HL-60/S4 treated with phorbol 12-myristate 13-acetate at 8.2 ng/mL for 4 days and 3 days (cell line): ENCODE measurements around the gene EMP3.

Experiments used
- in situ Hi-C: fragments of 300-500 bp; cut with MboI; formaldehyde crosslinking; loops from 2 replicates; pipeline ENCODE4 v1.15.0; 2022; ENCODE audit warnings: low sequenced_read_pairs

EMP3 gene

GRCh38 chr19:48342841-48343540, 17.6 kb downstream of the EMP3 start:
- in situ Hi-C loops: no loop called here

DNA sequence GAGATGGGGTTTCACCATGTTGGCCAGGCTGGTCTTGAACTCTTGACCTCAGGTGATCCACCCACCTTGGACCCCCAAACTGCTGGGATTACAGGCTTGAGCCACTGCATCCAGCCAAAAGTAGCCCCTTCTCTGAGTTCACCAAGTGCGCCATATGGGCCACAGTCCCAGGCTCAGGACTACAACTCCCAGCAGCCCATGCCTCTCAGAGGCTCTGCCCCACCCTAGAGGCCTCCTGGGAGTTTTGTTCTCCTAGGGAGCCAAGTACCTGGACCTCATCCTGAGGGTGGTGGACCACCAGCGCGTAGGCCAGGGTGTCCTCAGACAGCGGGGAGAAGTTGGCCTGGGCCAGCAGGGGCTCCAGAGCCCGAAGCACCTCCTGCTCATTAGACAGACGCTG, 19.5 kb downstream of the EMP3 start:
- in situ Hi-C loops: no loop called here

DNA sequence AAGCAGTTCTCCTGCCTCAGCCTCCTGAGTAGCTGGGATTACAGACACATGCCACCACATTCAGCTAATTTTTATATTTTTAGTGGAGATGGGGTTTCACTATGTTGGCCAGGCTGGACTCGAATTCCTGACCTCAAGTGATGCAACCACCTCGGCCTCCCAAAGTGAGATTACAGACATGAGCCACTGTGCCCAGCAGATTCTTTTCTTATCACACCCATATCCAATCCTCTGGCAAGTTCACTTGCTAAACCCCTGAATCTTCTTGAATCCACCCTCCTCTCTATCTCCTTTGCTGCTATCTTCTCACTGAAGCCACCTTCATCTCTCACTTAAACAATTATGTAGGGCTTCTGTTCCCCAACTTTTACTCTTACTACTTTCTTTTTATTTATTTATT, 20.8 kb downstream of the EMP3 start:
- in situ Hi-C loops: no loop called here

DNA sequence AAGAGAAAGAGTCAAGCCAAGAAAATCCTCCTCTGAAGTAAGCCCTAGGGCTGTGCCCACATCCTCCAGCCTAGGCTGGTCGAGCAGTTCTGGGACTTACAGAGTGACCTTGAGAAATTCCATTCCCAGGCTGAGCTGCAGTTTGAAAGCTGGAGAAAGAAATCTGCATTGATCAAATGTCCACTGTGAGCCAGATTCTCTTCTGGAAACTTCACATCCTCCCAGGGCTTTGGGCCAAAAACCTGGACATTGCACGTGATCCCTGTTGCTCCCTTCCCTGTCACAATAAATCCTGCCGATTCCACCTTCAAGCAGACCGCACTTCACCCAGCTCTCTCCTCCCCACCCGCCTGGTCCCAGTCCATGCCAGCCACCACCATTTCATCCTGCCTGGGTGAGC, 22.7 kb downstream of the EMP3 start:
- in situ Hi-C loops: no loop called here

DNA sequence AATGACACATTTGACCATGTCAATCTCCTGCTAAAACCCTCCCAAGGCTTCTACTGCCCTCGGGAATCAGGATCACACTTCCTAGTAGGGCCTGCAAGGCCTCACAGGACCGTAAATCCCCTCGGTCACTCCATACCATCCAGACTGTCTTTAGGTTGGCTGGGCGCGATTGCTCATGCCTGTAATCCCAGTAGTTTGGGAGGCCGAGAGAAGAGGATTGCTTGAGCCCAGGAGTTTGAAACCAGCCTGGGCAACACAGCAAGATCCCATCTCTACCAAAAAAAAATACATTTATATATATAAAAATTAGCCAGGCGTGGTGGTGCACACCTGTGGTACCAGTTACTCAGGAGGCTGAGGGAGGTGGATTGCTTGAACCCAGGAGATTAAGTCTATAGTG, 23.4 kb downstream of the EMP3 start:
- in situ Hi-C loops: no loop called here

DNA sequence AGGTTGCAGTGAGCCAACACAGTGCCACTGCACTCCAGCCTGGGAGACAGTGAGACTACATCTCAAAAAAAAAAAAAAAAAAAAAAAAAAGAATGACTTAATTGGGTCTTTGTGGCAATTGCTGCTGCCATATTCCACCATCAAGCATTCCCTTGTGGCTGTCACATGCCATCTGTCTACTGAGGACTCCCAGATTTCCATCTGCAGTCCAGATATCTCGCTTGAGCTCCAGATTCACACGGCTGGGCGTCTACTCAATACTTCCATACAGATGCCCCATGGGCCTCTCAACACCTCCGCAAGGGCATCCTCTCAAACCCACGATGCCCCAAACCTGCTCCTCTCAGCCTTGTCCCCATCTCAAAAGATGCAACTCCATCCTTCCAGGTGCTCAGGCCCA, 25.5 kb downstream of the EMP3 start:
- in situ Hi-C loops: no loop called here

GRCh38 chr19:48351341-48351752, 26.0 kb downstream of the EMP3 start:
- in situ Hi-C loops: no loop called here

DNA sequence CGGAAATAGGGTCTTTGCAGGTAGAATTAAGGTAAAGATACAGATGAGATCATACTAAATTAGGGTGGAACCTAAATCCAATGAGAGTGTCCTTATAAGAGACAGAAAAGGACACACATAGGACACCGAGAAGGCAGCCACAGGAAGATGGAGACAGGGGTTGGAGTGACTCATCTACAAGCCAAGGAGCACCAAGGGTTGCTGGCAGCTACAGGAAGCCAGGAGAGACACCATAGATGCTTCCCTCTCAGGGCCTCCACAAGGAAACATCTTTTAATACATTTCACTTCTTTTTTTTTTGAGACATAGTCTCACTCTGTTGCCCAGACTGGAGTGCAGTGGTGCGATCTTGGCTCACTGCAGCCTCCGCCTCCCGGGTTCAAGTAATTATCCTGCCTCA, 28.3 kb downstream of the EMP3 start:
- in situ Hi-C loops: no loop called here

DNA sequence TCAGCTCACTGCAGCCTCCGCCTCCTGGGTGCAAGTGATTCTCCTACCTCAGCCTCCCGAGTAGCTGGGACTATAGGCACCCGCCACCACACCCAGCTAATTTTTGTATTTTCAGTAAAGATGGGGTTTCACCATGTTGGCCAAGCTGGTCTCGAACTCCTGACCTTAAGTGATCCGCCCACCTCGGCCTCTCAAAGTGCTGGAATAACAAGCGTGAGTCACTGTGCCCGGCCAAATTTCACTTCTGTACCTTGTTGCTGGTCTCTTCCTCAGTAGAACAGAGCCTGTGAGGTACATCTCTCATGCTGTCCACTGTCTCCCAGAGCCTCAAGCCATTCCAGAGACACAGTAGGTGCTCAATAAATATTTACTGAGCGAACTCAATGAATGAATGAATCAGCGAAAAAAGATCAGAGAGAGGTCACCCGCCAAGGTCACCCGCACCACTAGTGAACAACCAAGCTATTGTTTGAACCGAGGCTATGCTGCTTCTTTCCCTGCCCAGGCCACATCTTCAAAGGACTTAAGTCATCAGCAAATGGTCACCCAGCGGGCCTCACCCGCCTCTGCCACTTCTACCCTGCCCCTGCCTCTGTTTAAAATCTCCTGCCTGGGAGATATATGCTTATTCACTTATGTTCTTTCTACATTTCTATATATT, 29.1 kb downstream of the EMP3 start:
- in situ Hi-C loops: no loop called here

DNA sequence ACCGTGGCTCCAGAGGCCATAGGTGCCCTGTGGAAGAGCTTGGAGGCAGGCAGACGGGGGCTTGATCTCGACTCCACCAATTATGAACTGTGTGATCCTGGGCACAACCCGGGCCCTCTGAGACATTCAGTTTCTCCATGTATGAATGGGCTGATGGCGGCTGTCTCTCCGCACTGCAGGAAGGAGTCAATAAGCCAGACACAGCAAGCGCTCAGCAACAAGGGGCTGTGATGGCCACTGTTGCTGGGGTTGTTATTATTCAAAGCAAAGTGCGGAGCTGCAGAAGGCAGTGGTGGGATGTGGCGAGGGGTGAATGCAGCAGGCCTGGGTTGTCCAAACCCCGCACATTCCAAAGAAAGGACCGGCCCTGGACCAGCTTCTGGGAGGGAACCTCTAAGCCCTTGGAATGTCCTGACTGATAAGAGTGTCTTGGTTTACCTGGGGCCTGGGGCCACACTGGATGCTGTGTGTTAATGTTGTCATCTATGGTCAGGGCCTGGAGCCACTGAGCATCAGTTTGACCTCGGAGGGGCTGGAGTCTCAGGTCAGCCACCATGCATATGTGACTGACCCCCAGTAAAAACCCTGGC, 30.1 kb downstream of the EMP3 start:
- in situ Hi-C loops: no loop called here

GRCh38 chr19:48359123-48359522, 33.8 kb downstream of the EMP3 start:
- in situ Hi-C loops: no loop called here

- in situ Hi-C loops: no loop called here
Measured at GRCh38 chr19:48361912-48362311, 36.6 kb downstream of the EMP3 start.

- in situ Hi-C loops: no loop called here
Measured at GRCh38 chr19:48362716-48363499, 37.6 kb downstream of the EMP3 start.

DNA sequence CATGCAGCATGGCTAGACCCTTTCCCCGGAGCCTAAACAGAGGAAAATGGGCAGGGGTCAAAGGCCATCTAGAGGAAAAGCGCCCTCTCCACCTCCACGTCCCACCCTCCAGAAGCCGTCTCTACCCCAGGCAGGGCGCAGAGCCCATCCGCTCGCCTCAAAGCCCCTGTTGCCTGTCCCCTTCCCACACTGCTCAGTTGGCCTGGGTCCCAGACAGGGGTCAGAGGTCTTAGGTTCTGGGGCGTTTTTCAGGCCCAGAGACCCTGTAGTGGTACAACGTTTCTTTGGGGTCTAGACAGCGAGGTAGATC, 38.1 kb downstream of the EMP3 start:
- in situ Hi-C loops: no loop called here

GRCh38 chr19:48363810-48364597, 38.7 kb downstream of the EMP3 start, which contains the start of the genes SYNGR4 and TMEM143:
SYNGR4 (plus strand) TSS chr19:48364367; CDS start chr19:48365843, 1,476 bp downstream.
TMEM143 (minus strand) TSS chr19:48363940; CDS start chr19:48363920, 20 bp downstream.
- in situ Hi-C loops: no loop called here

DNA sequence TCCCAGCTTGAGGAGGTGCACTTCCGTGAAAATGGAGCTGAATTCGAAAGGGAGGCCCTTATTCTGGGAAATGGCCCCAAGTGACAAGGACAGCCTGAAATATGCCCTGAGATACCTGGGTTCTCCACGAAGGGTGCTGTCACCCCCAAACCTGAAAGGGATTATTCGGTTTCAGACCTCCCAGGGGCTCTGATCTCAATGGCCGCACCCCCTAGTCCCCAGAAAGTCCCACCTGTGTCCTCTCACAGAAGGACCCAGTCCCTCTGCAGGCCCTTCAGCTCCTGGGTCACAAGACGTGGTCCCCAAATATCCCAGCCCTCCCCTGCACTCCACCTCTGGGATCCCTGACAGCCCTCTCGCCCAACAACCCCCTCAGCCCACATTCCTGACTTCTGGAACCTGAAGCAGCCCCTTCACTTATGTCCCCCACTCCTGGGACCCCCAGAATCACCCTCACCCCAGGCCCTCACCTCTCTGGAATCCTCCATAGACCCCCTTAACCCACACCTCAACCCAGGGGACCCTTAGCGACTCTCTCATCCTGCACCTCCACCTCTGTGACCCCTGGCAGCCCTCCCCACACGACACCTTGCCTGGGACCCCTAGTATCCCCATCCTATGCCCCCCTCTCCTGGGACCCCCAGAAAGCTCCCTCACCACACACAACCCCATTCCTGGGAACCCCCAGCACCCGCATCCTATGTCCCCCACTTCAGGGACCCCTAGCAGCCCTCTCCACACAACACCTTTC, 39.4 kb downstream of the EMP3 start:
- in situ Hi-C loops: no loop called here

- in situ Hi-C loops: no loop called here
Measured at GRCh38 chr19:48365602-48366001, 40.2 kb downstream of the EMP3 start.

DNA sequence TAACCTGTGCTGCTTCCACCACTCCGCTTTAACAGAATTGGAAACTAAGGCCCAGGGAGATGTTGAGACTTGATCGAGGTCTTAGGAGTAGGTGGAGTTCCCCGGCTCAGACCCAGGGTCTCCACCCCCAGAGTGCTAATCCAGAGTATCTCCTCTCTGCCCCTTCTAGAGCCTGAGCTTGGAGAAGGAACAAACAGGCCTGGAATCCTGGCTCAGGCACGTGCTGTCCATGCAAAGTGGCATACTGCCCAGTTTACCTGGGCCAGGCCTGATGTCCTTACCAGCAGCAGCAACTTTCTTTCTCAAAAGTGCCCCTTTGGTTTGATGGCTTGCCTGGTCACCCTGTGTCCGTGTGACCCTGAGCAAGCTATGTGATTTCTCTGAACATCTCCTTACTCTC, 42.5 kb downstream of the EMP3 start:
- in situ Hi-C loops: no loop called here

- in situ Hi-C loops: no loop called here
Measured at GRCh38 chr19:48368936-48369335, 43.6 kb downstream of the EMP3 start.

GRCh38 chr19:48370955-48371354, 45.6 kb downstream of the EMP3 start:
- in situ Hi-C loops: no loop called here
